ENCODE measurements around the gene PLPP1. TPM values are rescaled to one million over a fixed set of nuclear protein-coding genes. Genes with fewer than 3 reads are reported as not detected.
"Not testable (repeated sequence)": the region's sequence is repeated elsewhere in the genome, so short reads cannot be mapped to it uniquely, and the experiment has no call there.

The PLPP1 gene
- total RNA-seq, 1 donor from 2014 or later: 26.6 TPM

DNA sequence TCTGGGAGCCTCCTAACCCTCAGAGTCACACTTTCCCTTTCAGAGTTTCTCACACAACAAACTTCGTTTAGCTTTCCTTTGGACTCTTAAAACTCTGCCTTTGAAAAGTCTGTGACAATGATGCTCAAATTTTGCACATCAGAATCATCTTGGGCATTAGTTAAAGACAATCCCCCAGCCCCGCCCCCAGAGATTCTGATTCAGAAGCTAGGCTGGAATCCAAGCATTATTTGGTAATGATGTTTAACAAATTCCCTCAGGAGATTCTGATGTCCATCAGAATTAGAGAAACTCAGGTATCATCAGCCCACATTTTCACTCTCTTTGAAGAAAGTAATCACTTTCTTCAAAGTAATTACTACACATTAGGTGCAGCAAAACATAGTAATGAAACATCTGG, 9.6 kb upstream of the PLPP1 start:
- Histone ChIP-seq H3K4me3 (ENCODE audit: low read depth, low read length) (no peak overlapping the region), H3K27me3 (ENCODE audit: control insufficient read depth, insufficient read depth, low read length) (no peaks in the 10 kb centered on the region), H3K36me3 (ENCODE audit: control insufficient read depth, insufficient read depth, low read length) (no peaks in the 10 kb centered on the region)
- DNase-seq (ENCODE audit: low read depth): no peak
- TF ChIP-seq, protein P1, sequence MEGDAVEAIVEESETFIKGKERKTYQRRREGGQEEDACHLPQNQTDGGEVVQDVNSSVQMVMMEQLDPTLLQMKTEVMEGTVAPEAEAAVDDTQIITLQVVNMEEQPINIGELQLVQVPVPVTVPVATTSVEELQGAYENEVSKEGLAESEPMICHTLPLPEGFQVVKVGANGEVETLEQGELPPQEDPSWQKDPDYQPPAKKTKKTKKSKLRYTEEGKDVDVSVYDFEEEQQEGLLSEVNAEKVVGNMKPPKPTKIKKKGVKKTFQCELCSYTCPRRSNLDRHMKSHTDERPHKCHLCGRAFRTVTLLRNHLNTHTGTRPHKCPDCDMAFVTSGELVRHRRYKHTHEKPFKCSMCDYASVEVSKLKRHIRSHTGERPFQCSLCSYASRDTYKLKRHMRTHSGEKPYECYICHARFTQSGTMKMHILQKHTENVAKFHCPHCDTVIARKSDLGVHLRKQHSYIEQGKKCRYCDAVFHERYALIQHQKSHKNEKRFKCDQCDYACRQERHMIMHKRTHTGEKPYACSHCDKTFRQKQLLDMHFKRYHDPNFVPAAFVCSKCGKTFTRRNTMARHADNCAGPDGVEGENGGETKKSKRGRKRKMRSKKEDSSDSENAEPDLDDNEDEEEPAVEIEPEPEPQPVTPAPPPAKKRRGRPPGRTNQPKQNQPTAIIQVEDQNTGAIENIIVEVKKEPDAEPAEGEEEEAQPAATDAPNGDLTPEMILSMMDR (IDR thresholded peaks at IDR 0.05; ENCODE audit: insufficient read depth, low read length, poor library complexity, severe bottlenecking): no peak

DNA sequence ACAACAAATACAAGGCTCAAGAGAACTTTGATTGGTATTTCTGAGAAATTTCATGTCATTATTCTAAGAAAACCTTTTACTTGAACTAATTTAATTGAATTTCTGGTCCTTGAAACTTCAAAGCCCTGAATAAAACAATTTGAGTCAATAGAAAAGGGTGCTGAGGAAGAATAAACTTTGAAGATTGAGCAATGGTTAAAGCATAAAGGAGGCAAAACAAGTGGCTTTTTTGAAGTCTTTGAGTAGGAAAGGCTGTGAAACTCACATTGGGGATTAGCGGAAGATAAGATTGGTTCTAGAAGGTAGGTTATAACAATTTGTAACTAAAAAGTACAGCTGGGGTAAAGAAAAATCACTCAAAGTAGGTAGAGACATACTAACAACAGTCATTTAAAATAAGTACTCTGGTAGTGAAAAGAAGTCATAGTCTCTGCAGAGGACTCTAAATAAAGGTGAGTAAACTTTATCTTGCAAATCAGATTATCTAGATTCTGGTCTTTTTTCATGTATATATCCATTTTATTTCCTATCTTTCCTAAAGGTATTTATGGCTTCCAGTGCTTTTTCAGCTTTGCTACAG, 6.4 kb upstream of the PLPP1 start:
- TF ChIP-seq, protein P1 (IDR thresholded peaks at IDR 0.05; ENCODE audit: insufficient read depth, low read length, poor library complexity, severe bottlenecking): no peak
- H3K36me3 ChIP-seq (ENCODE audit: control insufficient read depth, insufficient read depth, low read length): no peaks in the 10 kb centered on the region
- no peaks in the 10 kb centered on the region for H3K27me3 ChIP-seq (ENCODE audit: control insufficient read depth, insufficient read depth, low read length)
- H3K4me3 ChIP-seq (ENCODE audit: low read depth, low read length): no peak overlapping the region
- DNase-seq (ENCODE audit: low read depth): no peak

DNA sequence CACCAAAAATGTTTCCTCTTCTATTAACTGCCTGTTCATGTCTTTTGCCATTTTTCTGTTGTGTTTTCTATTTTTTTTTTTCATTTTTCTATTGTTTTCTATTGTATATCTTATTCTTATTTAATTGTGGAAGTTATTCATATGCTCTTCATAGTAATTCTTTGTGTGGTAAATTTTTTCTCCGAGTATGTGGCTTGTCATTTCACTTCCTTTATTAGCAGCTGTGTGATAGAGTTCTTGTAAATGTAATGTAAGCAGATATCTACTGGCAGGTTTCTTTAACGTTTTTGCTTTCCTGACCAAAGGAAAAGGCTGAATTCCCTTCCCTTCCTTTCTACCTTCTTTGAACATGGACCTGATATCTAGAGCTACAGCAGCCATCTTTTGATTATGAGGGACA, 5.8 kb upstream of the PLPP1 start:
- DNase-seq (ENCODE audit: low read depth): no peak
- no peak overlapping the region for H3K4me3 ChIP-seq (ENCODE audit: low read depth, low read length)
- TF ChIP-seq, protein P1 (IDR thresholded peaks at IDR 0.05; ENCODE audit: insufficient read depth, low read length, poor library complexity, severe bottlenecking): no peak
- H3K36me3 ChIP-seq (ENCODE audit: control insufficient read depth, insufficient read depth, low read length): no peaks in the 10 kb centered on the region
- H3K27me3 ChIP-seq (ENCODE audit: control insufficient read depth, insufficient read depth, low read length): no peaks in the 10 kb centered on the region

DNA sequence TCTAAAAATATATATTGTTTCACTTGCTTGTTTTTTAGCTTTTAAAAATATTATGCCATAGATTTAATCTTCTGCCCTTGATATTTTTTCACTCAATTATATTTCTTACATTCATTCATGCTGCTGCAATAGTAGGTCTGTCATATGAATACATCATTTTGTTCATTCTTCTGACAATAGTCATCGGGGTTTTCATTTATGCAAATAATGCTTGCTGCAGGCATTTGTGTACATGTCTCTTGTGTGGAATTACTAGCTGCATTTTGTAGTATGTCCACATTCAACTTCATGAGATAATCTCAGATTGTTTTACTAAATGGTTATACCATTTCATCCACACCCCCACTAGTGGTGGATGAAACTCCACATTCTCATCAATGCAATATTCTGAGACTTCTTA, 5.3 kb upstream of the PLPP1 start:
- DNase-seq (ENCODE audit: low read depth): no peak
- Histone ChIP-seq H3K27me3 (ENCODE audit: control insufficient read depth, insufficient read depth, low read length) (no peaks in the 10 kb centered on the region), H3K4me3 (ENCODE audit: low read depth, low read length) (no peak overlapping the region), H3K36me3 (ENCODE audit: control insufficient read depth, insufficient read depth, low read length) (no peaks in the 10 kb centered on the region)
- TF ChIP-seq, protein P1 (IDR thresholded peaks at IDR 0.05; ENCODE audit: insufficient read depth, low read length, poor library complexity, severe bottlenecking): no peak

DNA sequence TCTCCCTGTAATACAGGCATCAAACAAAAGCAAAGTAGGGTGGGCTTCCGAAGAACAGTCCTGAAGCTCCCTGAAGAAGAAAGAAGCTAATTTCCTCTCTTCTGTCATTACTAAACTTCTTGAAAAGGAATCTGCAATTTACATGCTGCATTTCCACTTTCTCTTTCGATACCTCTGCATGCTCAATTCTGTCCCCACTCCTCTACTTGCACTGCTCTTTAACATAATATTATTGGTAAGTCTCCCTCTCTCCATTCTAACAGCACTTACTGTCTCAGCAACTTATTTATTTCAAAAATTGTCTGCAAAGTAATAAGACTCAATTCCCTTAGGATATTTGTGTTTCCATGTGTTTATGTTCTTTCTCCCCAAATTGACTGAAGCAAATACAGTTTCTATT, 3.9 kb upstream of the PLPP1 start:
- Histone ChIP-seq H3K4me3 (ENCODE audit: low read depth, low read length) (no peak overlapping the region), H3K27me3 (ENCODE audit: control insufficient read depth, insufficient read depth, low read length) (no peaks in the 10 kb centered on the region), H3K36me3 (ENCODE audit: control insufficient read depth, insufficient read depth, low read length) (no peaks in the 10 kb centered on the region)
- TF ChIP-seq, protein P1 (IDR thresholded peaks at IDR 0.05; ENCODE audit: insufficient read depth, low read length, poor library complexity, severe bottlenecking): no peak
- DNase-seq (ENCODE audit: low read depth): no peak

DNA sequence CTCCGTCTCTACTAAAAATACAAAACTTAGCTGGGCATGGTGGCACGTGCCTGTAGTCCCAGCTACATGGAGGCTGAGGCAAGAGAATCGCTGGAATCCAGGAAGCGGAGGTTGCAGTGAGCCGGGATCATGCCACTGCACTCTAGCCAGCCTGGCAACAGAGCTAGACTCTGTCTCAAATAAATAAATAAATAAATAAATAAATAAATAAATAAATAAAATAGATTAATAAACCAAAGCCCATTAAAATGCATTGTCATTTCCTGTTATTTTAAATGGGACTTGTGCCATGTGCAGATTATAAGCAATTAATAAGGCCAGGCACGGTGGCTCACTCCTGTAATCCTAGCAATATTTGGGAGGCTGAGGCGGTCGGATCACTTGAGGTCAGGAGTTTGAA, 2.6 kb upstream of the PLPP1 start:
- not testable (repeated sequence) for H3K36me3 ChIP-seq (ENCODE audit: control insufficient read depth, insufficient read depth, low read length); DNase-seq (ENCODE audit: low read depth); H3K27me3 ChIP-seq (ENCODE audit: control insufficient read depth, insufficient read depth, low read length); H3K4me3 ChIP-seq (ENCODE audit: low read depth, low read length)
